ENCODE data around the gene CACNB3.
"Not testable (repeated sequence)": the region's sequence is repeated elsewhere in the genome, so short reads cannot be mapped to it uniquely, and the experiment has no call there.

CACNB3 gene

GRCh38 chr12:48828293-48828692, 10.0 kb downstream of the CACNB3 start:
- H3K36me3 ChIP-seq (ENCODE audit: control insufficient read depth, insufficient read depth, low read length) = peaks cover 41% of the 10 kb centered on the region
- H3K27me3 ChIP-seq (replicated peaks; ENCODE audit: control insufficient read depth, insufficient read depth, low read length) = no peaks in the 10 kb centered on the region
- no peak for DNase-seq (ENCODE audit: extremely low read depth, insufficient read length)
- no peak for TF ChIP-seq CTCF (IDR thresholded peaks at IDR 0.05; ENCODE audit: insufficient read depth, low read length, poor library complexity, severe bottlenecking)
- no peak overlapping the region for H3K4me3 ChIP-seq (replicated peaks; ENCODE audit: low read depth, low read length)

GRCh38 chr12:48828841-48829575, 10.7 kb downstream of the CACNB3 start:
- no peak for DNase-seq (ENCODE audit: extremely low read depth, insufficient read length)
- Histone ChIP-seq H3K4me3 (replicated peaks; ENCODE audit: low read depth, low read length) (no peak overlapping the region), H3K36me3 (ENCODE audit: control insufficient read depth, insufficient read depth, low read length) (peaks cover 43% of the 10 kb centered on the region), H3K27me3 (replicated peaks; ENCODE audit: control insufficient read depth, insufficient read depth, low read length) (no peaks in the 10 kb centered on the region)
- no peak for TF ChIP-seq CTCF (IDR thresholded peaks at IDR 0.05; ENCODE audit: insufficient read depth, low read length, poor library complexity, severe bottlenecking)

DNA sequence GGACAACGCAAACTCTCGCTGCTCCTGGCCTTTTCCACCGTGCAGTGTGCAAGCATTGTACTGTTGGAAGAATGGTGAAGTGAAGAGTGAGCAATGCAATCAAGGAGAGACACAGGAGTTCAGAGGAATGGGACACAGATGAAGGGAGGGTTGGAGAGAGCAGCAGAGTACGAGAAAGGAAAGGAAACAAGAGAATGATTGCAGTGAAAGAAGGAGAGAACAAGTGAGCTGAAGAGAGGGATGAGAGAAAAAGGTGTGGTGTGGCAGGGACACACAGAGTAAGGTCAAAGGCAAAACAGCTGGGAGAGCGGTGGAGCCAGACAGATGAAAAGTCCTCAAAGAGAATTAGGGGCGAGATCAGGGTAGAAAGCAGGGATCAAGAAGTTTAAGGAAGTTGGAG, 13.0 kb downstream of the CACNB3 start:
- no peak for TF ChIP-seq CTCF (IDR thresholded peaks at IDR 0.05; ENCODE audit: insufficient read depth, low read length, poor library complexity, severe bottlenecking)
- Histone ChIP-seq H3K27me3 (replicated peaks; ENCODE audit: control insufficient read depth, insufficient read depth, low read length) (no peaks in the 10 kb centered on the region), H3K36me3 (ENCODE audit: control insufficient read depth, insufficient read depth, low read length) (peaks cover 49% of the 10 kb centered on the region), H3K4me3 (replicated peaks; ENCODE audit: low read depth, low read length) (no peak overlapping the region)
- no peak for DNase-seq (ENCODE audit: extremely low read depth, insufficient read length)

- peaks cover 57% of the 10 kb centered on the region for H3K36me3 ChIP-seq (ENCODE audit: control insufficient read depth, insufficient read depth, low read length)
- no peak for DNase-seq (ENCODE audit: extremely low read depth, insufficient read length)
- H3K27me3 ChIP-seq (replicated peaks; ENCODE audit: control insufficient read depth, insufficient read depth, low read length) = no peaks in the 10 kb centered on the region
- TF ChIP-seq CTCF (IDR thresholded peaks at IDR 0.05; ENCODE audit: insufficient read depth, low read length, poor library complexity, severe bottlenecking) = no peak
- no peak overlapping the region for H3K4me3 ChIP-seq (replicated peaks; ENCODE audit: low read depth, low read length)
Measured at GRCh38 chr12:48832321-48833060, 14.2 kb downstream of the CACNB3 start.

- no peak for TF ChIP-seq CTCF (IDR thresholded peaks at IDR 0.05; ENCODE audit: insufficient read depth, low read length, poor library complexity, severe bottlenecking)
- no peak for DNase-seq (ENCODE audit: extremely low read depth, insufficient read length)
- peaks cover 27% of the 10 kb centered on the region for H3K36me3 ChIP-seq (ENCODE audit: control insufficient read depth, insufficient read depth, low read length)
Measured at GRCh38 chr12:48838048-48838447, 19.8 kb downstream of the CACNB3 start.

DNA sequence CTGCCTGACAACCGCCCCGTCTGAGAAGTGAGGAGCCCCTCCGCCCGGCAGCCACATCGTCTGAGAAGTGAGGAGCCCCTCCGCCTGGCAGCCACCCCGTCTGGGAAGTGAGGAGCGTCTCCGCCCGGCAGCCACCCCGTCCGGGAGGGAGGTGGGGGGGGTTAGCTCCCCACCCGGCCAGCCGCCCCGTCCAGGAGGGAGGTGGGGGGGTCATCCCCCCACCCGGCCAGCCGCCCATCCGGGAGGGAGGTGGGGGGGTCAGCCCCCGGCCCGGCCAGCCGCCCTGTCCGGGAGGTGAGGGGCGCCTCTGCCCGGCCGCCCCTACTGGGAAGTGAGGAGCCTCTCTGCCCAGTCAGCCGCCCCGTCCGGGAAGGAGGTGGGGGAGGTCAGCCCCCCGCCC, 23.7 kb downstream of the CACNB3 start:
- H3K27me3 ChIP-seq (replicated peaks; ENCODE audit: control insufficient read depth, insufficient read depth, low read length); DNase-seq (ENCODE audit: extremely low read depth, insufficient read length); H3K4me3 ChIP-seq (replicated peaks; ENCODE audit: low read depth, low read length): not testable (repeated sequence)
- H3K36me3 ChIP-seq (ENCODE audit: control insufficient read depth, insufficient read depth, low read length) = peaks cover 19% of the 10 kb centered on the region

More at GRCh38 chr12:48838048-48838447, 19.8 kb downstream of the CACNB3 start:
- no peak overlapping the region for H3K4me3 ChIP-seq (replicated peaks; ENCODE audit: low read depth, low read length)
- H3K27me3 ChIP-seq (replicated peaks; ENCODE audit: control insufficient read depth, insufficient read depth, low read length) = no peaks in the 10 kb centered on the region

All from GM06990 (cell line).